ENCODE results near the gene FARSB.

DNA sequence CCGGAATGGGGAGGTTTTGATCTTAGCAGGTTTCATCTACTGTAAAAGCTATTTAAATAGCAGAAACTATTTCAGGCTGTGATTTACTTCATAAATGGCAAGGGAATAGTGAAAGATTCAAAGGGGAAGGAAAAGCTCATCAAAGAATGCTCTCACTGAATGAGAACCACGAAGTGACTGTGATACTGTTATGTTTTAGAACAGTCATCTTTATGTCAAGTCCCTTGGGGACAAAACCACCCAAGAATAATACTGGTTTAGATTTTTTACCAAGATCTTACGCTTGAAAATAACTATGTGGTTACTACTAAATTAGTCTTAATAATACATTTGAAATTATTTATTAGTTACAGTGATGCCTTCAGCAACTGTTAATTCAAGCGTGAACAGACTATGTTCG, 28.1 kb downstream of the FARSB start:
- TF ChIP-seq CEBPB (IDR thresholded peaks at IDR 0.05) (no peak), RAD21 (IDR thresholded peaks at IDR 0.05; ENCODE audit: low read depth) (no peak), EP300 (IDR thresholded peaks at IDR 0.05; ENCODE audit: borderline replicate concordance) (no peak), TAF1 (IDR thresholded peaks at IDR 0.05; ENCODE audit: low read depth) (no peak), FOXM1 (IDR thresholded peaks at IDR 0.05; ENCODE audit: borderline replicate concordance, low read depth) (no peak)
- TF ChIP-seq, protein P1, sequence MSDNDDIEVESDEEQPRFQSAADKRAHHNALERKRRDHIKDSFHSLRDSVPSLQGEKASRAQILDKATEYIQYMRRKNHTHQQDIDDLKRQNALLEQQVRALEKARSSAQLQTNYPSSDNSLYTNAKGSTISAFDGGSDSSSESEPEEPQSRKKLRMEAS (IDR thresholded peaks at IDR 0.05) = no peak

Data from Ishikawa (cell line).